ENCODE data around the gene HHAT.

DNA sequence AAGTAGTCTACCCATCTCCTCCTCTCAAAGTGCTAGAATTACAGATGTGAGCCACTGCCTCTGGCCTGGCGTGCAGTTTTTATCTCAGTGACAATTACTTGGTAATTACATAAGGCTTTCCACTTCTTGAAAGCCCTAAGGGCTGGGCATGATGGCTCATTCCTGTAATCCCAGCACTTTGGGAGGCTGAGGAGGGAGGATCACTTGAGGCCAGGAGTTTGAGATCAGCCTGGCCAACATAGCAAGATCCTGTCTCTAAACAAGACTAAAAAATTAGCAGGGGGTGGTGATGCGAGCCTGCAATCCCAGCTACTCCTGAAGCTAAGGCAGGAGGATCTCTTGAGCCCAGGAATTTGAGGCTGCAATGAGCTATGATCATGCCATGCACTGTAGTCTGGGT is 7.7 kb downstream of the HHAT start:
- TF ChIP-seq, protein P1, sequence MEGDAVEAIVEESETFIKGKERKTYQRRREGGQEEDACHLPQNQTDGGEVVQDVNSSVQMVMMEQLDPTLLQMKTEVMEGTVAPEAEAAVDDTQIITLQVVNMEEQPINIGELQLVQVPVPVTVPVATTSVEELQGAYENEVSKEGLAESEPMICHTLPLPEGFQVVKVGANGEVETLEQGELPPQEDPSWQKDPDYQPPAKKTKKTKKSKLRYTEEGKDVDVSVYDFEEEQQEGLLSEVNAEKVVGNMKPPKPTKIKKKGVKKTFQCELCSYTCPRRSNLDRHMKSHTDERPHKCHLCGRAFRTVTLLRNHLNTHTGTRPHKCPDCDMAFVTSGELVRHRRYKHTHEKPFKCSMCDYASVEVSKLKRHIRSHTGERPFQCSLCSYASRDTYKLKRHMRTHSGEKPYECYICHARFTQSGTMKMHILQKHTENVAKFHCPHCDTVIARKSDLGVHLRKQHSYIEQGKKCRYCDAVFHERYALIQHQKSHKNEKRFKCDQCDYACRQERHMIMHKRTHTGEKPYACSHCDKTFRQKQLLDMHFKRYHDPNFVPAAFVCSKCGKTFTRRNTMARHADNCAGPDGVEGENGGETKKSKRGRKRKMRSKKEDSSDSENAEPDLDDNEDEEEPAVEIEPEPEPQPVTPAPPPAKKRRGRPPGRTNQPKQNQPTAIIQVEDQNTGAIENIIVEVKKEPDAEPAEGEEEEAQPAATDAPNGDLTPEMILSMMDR (IDR thresholded peaks at IDR 0.05; ENCODE audit: insufficient read depth, low read depth, low read length), result no peak
- TF ChIP-seq EZH2 (IDR thresholded peaks at IDR 0.05; ENCODE audit: insufficient read depth, low read length), result no peak
